Panc1 (cell line): ENCODE measurements around the gene TMEM260. TPM values are rescaled to one million over a fixed set of nuclear protein-coding genes. Genes with fewer than 3 reads are reported as not detected.
A peak's percentile ranks its signal among the peaks of the same experiment; 100 is the strongest.

Experiments
- ATAC-seq: fragments of 200-7000 bp; cut with Tn5 transposase; 2 replicates; pipeline ENCODE4 v1.9.1; 2020; ENCODE audit warnings: mild to moderate bottlenecking, moderate library complexity
- BruUV-seq: library from RNA; stranded (reverse); fragments of 400-500 nt; replicated peaks from 2 replicates; lab custom pipeline; 2021; lab: Mats Ljungman, UMichigan
- CTCF ChIA-PET: fragments of 300-600 bp; sonication (Branson Sonifier 250); formaldehyde crosslinking; loops from one replicate; lab custom pipeline; 2022; ENCODE audit warnings: antibody characterized with exemption; lab: Charles Lee
- POLR2A ChIA-PET: fragments of 300-600 bp; sonication (Branson Sonifier 250); formaldehyde crosslinking; loops from one replicate; lab custom pipeline; 2022; ENCODE audit warnings: antibody characterized with exemption; lab: Charles Lee
- DNase-seq: peaks from one replicate; pipeline ENCODE4 v3.0.0-alpha.2; 2010; ENCODE audit warnings: low read depth, low spot score
- H3K27ac ChIP-seq: 2 replicates; pipeline ENCODE4 v1.5.1; 2011; ENCODE audit warnings: mild to moderate bottlenecking, low read length, inconsistent platforms
- H3K27me3 ChIP-seq: fragments of 200-500 bp; sonication (Bioruptor generic); 2 replicates; pipeline ENCODE4 v1.6.0; 2014; ENCODE audit warnings: low read length, inconsistent platforms; ENCODE audit not compliant: control insufficient read depth, insufficient read depth
- H3K36me3 ChIP-seq: fragments of 200-500 bp; sonication (Bioruptor generic); 2 replicates; pipeline ENCODE4 v1.5.1; 2014; ENCODE audit warnings: inconsistent platforms, mild to moderate bottlenecking, low read length, moderate library complexity; ENCODE audit not compliant: control insufficient read depth, insufficient read depth
- H3K4me1 ChIP-seq: 2 replicates; pipeline ENCODE4 v1.5.1; 2011; ENCODE audit warnings: inconsistent platforms, mild to moderate bottlenecking, low read length, moderate library complexity; ENCODE audit not compliant: control insufficient read depth, insufficient read depth
- H3K4me3 ChIP-seq, 2 experiments: 2 replicates each; pipeline ENCODE4 v1.5.1; 2011 to 2012; ENCODE audit warnings: low read depth in 2 of 2, low read length in 2 of 2, mild to moderate bottlenecking in 2 of 2, inconsistent platforms in 1 of 2, moderate library complexity in 1 of 2
- H3K9me3 ChIP-seq: fragments of 200-500 bp; sonication (Bioruptor generic); 2 replicates; pipeline ENCODE4 v1.5.1; 2014; ENCODE audit warnings: low read depth, mild to moderate bottlenecking, inconsistent platforms, low read length, moderate library complexity; ENCODE audit not compliant: control insufficient read depth, insufficient read depth
- POLR2AphosphoS5 ChIP-seq: IDR thresholded peaks from 2 replicates; pipeline ENCODE4 v1.6.1; 2012; ENCODE audit warnings: mild to moderate bottlenecking, low read depth, low read length, moderate library complexity
- SIN3A ChIP-seq: IDR thresholded peaks from 2 replicates; pipeline ENCODE4 v1.6.1; 2012; ENCODE audit warnings: low read depth, mild to moderate bottlenecking, low read length, moderate library complexity, borderline replicate concordance; ENCODE audit not compliant: insufficient read depth
- TCF7L2 ChIP-seq: IDR thresholded peaks from 2 replicates; pipeline ENCODE4 v1.6.1; 2011; ENCODE audit warnings: mild to moderate bottlenecking, low read depth, low read length, inconsistent platforms
- in situ Hi-C: cut with HindIII; loops from 2 replicates; pipeline ENCODE4 v1.10.0; 2016; ENCODE audit warnings: low sequenced_read_pairs, low pct_unique_long_range_greater_than_20kb
- intact Hi-C: fragments of 100-400 bp; cut with micrococcal nuclease; formaldehyde crosslinking; loops from one replicate; pipeline ENCODE4 v1.10.0; 2022; ENCODE audit not compliant: unreplicated experiment
- total RNA-seq: library from RNA; stranded (reverse); gene quantifications from one replicate; pipeline ENCODE4 v1.2.1, GENCODE V29; 2021; ENCODE audit not compliant: unreplicated experiment
- TF ChIP-seq, protein P1 (sequence below), 2 experiments: IDR thresholded peaks; 2 replicates each; pipeline ENCODE4 v1.6.1; 2011 to 2012; ENCODE audit warnings: low read depth in 2 of 2, control low read depth in 1 of 2, low read length in 1 of 2, mild to moderate bottlenecking in 1 of 2, moderate library complexity in 1 of 2; ENCODE audit not compliant: insufficient read depth in 1 of 2
- TF ChIP-seq, protein P2 (sequence below): fragments of 450-650 bp; IDR thresholded peaks from 2 replicates; pipeline ENCODE4 v1.5.1; 2017; ENCODE audit warnings: mild to moderate bottlenecking

The TMEM260 gene
- total RNA-seq, 1 experiment from 2014 or later: 8.9 TPM

DNA sequence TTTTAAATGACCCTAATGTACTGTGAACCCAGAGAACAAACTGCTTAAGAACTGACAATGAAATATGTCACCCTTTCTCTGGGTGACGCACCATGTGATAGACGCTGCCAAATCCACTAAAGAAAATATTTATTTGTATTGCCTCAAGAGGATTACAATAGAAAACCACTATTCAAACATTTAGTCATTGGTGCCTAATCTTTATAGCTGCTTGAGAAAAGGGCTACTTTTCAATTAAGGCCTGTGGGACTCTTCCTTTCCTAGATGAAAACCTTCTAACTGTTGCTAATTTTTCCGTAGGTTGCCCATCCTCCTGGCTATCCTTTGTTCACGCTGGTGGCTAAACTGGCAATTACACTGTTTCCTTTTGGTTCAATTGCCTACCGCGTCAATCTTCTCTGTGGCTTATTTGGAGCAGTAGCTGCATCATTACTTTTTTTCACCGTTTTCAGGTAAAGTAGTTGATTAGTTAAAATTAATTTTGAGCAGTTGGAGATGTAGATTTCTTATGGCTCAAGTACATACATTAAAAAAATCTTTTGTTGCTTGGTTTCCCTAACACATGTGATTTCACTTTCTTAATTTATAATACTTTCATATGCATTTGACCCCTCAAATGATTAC, 6.0 kb downstream of the TMEM260 start:
- Histone ChIP-seq H3K4me3 (no peak overlapping the region), H3K36me3 (no peaks in the 10 kb centered on the region; the same call in none of the 2 replicates), H3K27me3 (no peaks in the 10 kb centered on the region), H3K27ac (no peak overlapping the region), H3K9me3 (no peaks in the 10 kb centered on the region), H3K4me1 (peaks cover 6% of the 10 kb centered on the region)
- ChIA-PET CTCF (no interaction called here), POLR2A (no interaction called here)
- TF ChIP-seq SIN3A (no peak), POLR2AphosphoS5 (no peak), TCF7L2 (no peak)
- TF ChIP-seq, protein P1, sequence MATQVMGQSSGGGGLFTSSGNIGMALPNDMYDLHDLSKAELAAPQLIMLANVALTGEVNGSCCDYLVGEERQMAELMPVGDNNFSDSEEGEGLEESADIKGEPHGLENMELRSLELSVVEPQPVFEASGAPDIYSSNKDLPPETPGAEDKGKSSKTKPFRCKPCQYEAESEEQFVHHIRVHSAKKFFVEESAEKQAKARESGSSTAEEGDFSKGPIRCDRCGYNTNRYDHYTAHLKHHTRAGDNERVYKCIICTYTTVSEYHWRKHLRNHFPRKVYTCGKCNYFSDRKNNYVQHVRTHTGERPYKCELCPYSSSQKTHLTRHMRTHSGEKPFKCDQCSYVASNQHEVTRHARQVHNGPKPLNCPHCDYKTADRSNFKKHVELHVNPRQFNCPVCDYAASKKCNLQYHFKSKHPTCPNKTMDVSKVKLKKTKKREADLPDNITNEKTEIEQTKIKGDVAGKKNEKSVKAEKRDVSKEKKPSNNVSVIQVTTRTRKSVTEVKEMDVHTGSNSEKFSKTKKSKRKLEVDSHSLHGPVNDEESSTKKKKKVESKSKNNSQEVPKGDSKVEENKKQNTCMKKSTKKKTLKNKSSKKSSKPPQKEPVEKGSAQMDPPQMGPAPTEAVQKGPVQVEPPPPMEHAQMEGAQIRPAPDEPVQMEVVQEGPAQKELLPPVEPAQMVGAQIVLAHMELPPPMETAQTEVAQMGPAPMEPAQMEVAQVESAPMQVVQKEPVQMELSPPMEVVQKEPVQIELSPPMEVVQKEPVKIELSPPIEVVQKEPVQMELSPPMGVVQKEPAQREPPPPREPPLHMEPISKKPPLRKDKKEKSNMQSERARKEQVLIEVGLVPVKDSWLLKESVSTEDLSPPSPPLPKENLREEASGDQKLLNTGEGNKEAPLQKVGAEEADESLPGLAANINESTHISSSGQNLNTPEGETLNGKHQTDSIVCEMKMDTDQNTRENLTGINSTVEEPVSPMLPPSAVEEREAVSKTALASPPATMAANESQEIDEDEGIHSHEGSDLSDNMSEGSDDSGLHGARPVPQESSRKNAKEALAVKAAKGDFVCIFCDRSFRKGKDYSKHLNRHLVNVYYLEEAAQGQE (IDR thresholded peaks at IDR 0.05; ENCODE audit: insufficient read depth in 1 of 2, low read depth in 2 of 2, low read length in 1 of 2): no peak
- TF ChIP-seq, protein P2, sequence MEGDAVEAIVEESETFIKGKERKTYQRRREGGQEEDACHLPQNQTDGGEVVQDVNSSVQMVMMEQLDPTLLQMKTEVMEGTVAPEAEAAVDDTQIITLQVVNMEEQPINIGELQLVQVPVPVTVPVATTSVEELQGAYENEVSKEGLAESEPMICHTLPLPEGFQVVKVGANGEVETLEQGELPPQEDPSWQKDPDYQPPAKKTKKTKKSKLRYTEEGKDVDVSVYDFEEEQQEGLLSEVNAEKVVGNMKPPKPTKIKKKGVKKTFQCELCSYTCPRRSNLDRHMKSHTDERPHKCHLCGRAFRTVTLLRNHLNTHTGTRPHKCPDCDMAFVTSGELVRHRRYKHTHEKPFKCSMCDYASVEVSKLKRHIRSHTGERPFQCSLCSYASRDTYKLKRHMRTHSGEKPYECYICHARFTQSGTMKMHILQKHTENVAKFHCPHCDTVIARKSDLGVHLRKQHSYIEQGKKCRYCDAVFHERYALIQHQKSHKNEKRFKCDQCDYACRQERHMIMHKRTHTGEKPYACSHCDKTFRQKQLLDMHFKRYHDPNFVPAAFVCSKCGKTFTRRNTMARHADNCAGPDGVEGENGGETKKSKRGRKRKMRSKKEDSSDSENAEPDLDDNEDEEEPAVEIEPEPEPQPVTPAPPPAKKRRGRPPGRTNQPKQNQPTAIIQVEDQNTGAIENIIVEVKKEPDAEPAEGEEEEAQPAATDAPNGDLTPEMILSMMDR: no peak
- ATAC-seq (no peak), DNase-seq (peak; percentile 18)
- intact Hi-C loops: no loop called here
- no TSS peak for BruUV-seq
- in situ Hi-C loops: no loop called here

DNA sequence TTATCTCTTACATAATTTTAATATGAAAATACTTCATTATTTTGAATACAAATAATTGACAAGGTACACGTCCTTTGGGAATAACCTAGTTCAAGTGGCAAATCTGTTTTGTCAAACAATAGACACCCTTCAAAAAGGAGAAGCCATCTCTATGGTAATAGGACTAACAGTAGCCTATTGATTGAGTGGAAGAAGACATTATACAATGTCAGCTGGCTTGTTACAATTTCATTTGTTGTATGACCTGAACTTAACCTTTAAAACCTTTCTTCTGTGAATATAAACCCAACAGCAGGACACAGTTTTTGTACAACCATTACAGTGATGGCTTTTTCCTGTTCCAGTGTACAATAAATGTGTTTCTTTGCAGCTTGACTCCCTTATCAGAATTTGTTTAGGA, 8.1 kb downstream of the TMEM260 start:
- CTCF ChIA-PET: no interaction called here

More for the DNA sequence above, 8.1 kb downstream of the TMEM260 start:
- ATAC-seq (no peak), DNase-seq (no peak)
- BruUV-seq: no TSS peak
- Histone ChIP-seq H3K4me1 (no peaks in the 10 kb centered on the region), H3K9me3 (no peaks in the 10 kb centered on the region), H3K27ac (no peak overlapping the region), H3K36me3 (no peaks in the 10 kb centered on the region; the same call in 1 of the 2 replicates), H3K27me3 (no peaks in the 10 kb centered on the region), H3K4me3 (no peak overlapping the region)
- intact Hi-C loops (no loop called here), in situ Hi-C loops (no loop called here)
- POLR2A ChIA-PET: no interaction called here
- TF ChIP-seq SIN3A: no peak
- no peak for TF ChIP-seq TCF7L2
- TF ChIP-seq, protein P1 (IDR thresholded peaks at IDR 0.05; ENCODE audit: insufficient read depth in 1 of 2, low read depth in 2 of 2, low read length in 1 of 2): no peak
- TF ChIP-seq, protein P2: no peak
- TF ChIP-seq POLR2AphosphoS5: no peak
